Measurements from ENCODE around the gene CTSF. TPM values are rescaled to one million over a fixed set of nuclear protein-coding genes. Genes with fewer than 3 reads are reported as not detected.

The CTSF gene
- total RNA-seq, 1 experiment from 2014 or later, result 0.34 TPM

DNA sequence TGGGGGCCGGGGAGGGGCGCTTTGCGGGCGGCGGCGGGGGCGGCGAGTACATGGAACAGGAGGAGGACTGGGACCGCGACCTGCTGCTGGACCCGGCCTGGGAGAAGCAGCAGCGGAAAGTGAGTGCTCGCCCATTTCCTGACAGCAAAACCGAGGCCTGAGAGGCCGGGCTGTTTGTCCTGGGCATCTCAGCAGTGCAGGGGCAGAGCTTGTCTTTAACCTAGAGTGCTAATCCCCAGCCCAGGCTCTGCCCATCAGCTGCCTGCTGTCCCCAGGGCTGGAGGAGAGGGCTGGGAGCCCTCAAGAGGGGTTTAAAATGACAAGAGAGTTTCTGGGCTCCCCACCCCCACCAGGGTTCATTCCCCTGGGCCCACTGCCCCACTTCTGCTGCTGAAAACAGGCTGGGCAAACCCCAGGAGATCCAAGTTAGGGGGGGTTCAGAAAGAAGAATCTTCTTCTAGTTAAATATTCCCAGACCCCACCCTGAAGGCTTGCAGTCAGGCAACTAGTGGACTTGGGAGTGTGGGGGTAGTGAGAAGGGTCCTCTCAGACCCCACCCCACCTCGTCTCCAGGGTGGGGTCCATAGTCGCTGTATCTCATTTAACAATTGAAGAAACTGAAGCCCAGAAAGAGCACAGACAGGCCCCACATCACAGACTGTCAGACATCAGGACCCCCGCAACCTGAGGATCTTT lies 21.3 kb downstream of the CTSF start:
- POLR2A ChIA-PET, result interaction anchor here (1.0 to 1.6 kb wide), 2 partner anchors 50 to 131 kb away, joined by 3 to 10 read pairs; partner anchors contain the start of gene RBM4B
- H3K36me3 ChIP-seq (ENCODE audit: control insufficient read depth in 1 of 2, insufficient read depth in 2 of 2, low read length in 2 of 2), result no peaks in the 10 kb centered on the region
- H3K4me2 ChIP-seq (ENCODE audit: low read length), result no peak overlapping the region
- DNase-seq (ENCODE audit: low read depth, low spot score) (no peak), ATAC-seq (no peak)
- no peaks in the 10 kb centered on the region for H3K79me2 ChIP-seq (ENCODE audit: insufficient read depth, low read length)
- no peaks in the 10 kb centered on the region for H3K9me3 ChIP-seq (ENCODE audit: control insufficient read depth in 1 of 2, insufficient read depth in 1 of 2, low read depth in 1 of 2, low read length in 2 of 2)
- H3K4me1 ChIP-seq (ENCODE audit: control insufficient read depth in 1 of 2, insufficient read depth in 2 of 2, low read length in 2 of 2), result peaks cover 0 to 12% of the 10 kb centered on the region in 2 experiments; a peak in 2 of 4 replicates
- no peak overlapping the region for H3K27ac ChIP-seq (ENCODE audit: low read depth, low read length)
- intact Hi-C loops (cut with micrococcal nuclease), result no loop called here
- TF ChIP-seq CEBPB (IDR thresholded peaks at IDR 0.05; ENCODE audit: low read depth) (no peak), ZNF274 (IDR thresholded peaks at IDR 0.05; ENCODE audit: low read depth, low read length) (no peak)
- H3K9me2 ChIP-seq (ENCODE audit: insufficient read depth), result no peaks in the 10 kb centered on the region
- no peaks in the 10 kb centered on the region for H4K20me1 ChIP-seq (ENCODE audit: insufficient read depth)
- no peak overlapping the region for H2AFZ ChIP-seq (ENCODE audit: low read depth, low read length, poor library complexity, severe bottlenecking)
- RAD21 ChIA-PET (ENCODE audit: low non-redundant PET in 1 of 2, low total read pairs in 2 of 2, uncharacterized antibody in 2 of 2, unreplicated experiment in 2 of 2), result no interaction called here
- H3K27me3 ChIP-seq (ENCODE audit: insufficient read depth, low read length), result no peaks in the 10 kb centered on the region
- H3K4me3 ChIP-seq (replicated peaks in 1 of 2; ENCODE audit: low read depth in 1 of 2, low read length in 2 of 2), result no peak overlapping the region
- no peak overlapping the region for H3K9ac ChIP-seq (ENCODE audit: low read length)
- CTCF ChIA-PET, result no interaction called here
- BruUV-seq (replicated peaks), result no TSS peak

DNA sequence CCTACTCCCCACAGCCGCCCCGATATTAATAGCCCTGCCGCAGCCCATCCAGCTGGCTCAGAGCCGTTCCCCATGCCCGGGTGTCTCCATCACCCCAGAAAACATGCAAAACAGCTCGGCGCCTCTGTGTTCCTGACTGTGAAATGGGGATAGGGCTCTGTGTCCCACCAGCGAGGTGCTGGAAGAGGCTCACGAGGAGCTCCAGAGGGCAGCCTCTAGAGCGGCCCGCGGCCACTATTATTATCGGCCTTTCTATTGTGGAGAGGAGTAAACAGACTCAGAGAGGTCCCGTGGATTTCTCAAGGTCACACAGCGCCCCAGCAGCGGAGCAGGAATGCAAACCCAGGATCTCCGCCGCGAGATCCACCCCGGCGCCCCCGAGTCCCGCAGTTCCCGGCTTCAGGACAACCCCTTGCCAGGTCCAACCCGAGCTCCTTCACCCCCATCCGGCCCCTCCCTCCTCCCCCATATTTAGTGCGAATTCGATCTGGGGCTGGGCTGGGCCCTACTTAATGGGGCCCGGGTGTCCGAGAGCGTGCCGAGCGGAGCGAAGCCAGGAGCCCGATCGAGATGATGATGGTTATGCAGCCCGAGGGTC lies 21.9 kb downstream of the CTSF start, which contains the start of gene ACTN3:
ACTN3 (plus strand) TSS at position 536 of the 598 bp plus-strand sequence; CDS start at position 571, 35 bp downstream.
- peak within 1 kb of the TSS; percentile 67 for H3K27ac ChIP-seq (ENCODE audit: low read depth, low read length)
- no peaks in the 10 kb centered on the region for H4K20me1 ChIP-seq (ENCODE audit: insufficient read depth)
- ChIA-PET POLR2A (interaction anchor here (0.6 to 1.6 kb wide), 5 partner anchors 11 to 131 kb away, joined by 3 to 10 read pairs (median 4); partner anchors contain the start of genes RBM4 and RBM4B), RAD21 (ENCODE audit: low non-redundant PET in 1 of 2, low total read pairs in 2 of 2, uncharacterized antibody in 2 of 2, unreplicated experiment in 2 of 2) (interaction anchor here in 1 of 2 experiments (1.4 kb wide), 1 partner anchor 132 kb away, joined by 11 read pairs; the partner anchor contains the start of gene RBM4B), CTCF (interaction anchor here (0.7 to 1.1 kb wide), 2 partner anchors 80 to 132 kb away, joined by 3 to 4 read pairs; partner anchors contain the start of gene PELI3)
- no TSS peak for BruUV-seq (replicated peaks)
- H3K4me2 ChIP-seq (ENCODE audit: low read length), result peak within 1 kb of the TSS; percentile 96
- no peaks in the 10 kb centered on the region for H3K9me3 ChIP-seq (ENCODE audit: control insufficient read depth in 1 of 2, insufficient read depth in 1 of 2, low read depth in 1 of 2, low read length in 2 of 2)
- peak within 1 kb of the TSS; percentile 86 for H3K9ac ChIP-seq (ENCODE audit: low read length)
- H2AFZ ChIP-seq (ENCODE audit: low read depth, low read length, poor library complexity, severe bottlenecking), result peak within 1 kb of the TSS; percentile 91
- intact Hi-C loops (cut with micrococcal nuclease), result no loop called here
- no peak for DNase-seq (ENCODE audit: low read depth, low spot score)
- no peaks in the 10 kb centered on the region for H3K36me3 ChIP-seq (ENCODE audit: control insufficient read depth in 1 of 2, insufficient read depth in 2 of 2, low read length in 2 of 2)
- no peaks in the 10 kb centered on the region for H3K79me2 ChIP-seq (ENCODE audit: insufficient read depth, low read length)
- H3K9me2 ChIP-seq (ENCODE audit: insufficient read depth), result no peaks in the 10 kb centered on the region
- H3K4me3 ChIP-seq (replicated peaks in 1 of 2; ENCODE audit: low read depth in 1 of 2, low read length in 2 of 2), result peak within 1 kb of the TSS; percentile 75 to 82
- no peaks in the 10 kb centered on the region for H3K27me3 ChIP-seq (ENCODE audit: insufficient read depth, low read length)
- peak; percentile 4; the same call in 1 of the 2 replicates for ATAC-seq
- H3K4me1 ChIP-seq (ENCODE audit: control insufficient read depth in 1 of 2, insufficient read depth in 2 of 2, low read length in 2 of 2), result peaks cover 0 to 12% of the 10 kb centered on the region in 2 experiments; a peak in 2 of 4 replicates
- TF ChIP-seq EZH2phosphoT487 (IDR thresholded peaks at IDR 0.05; ENCODE audit: borderline replicate concordance) (no peak), POLR2AphosphoS5 (IDR thresholded peaks at IDR 0.05; ENCODE audit: low read depth, low read length) (no peak), CEBPB (IDR thresholded peaks at IDR 0.05; ENCODE audit: low read depth) (no peak), POLR2A (IDR thresholded peaks at IDR 0.05; ENCODE audit: borderline replicate concordance, extremely low read depth, insufficient read depth, insufficient read length) (no peak), SP1 (IDR thresholded peaks at IDR 0.05; ENCODE audit: low read depth) (no peak), FOSL1 (IDR thresholded peaks at IDR 0.05; ENCODE audit: low read depth) (no peak), ZNF274 (IDR thresholded peaks at IDR 0.05; ENCODE audit: low read depth, low read length) (no peak), SIN3A (IDR thresholded peaks at IDR 0.05; ENCODE audit: low read depth) (no peak), SRF (IDR thresholded peaks at IDR 0.05; ENCODE audit: low read depth) (no peak), EGR1 (IDR thresholded peaks at IDR 0.05; ENCODE audit: low read depth) (no peak), RAD21 (IDR thresholded peaks at IDR 0.05; ENCODE audit: low read depth) (no peak), EZH2 (IDR thresholded peaks at IDR 0.05) (no peak)
- TF ChIP-seq, protein P1, sequence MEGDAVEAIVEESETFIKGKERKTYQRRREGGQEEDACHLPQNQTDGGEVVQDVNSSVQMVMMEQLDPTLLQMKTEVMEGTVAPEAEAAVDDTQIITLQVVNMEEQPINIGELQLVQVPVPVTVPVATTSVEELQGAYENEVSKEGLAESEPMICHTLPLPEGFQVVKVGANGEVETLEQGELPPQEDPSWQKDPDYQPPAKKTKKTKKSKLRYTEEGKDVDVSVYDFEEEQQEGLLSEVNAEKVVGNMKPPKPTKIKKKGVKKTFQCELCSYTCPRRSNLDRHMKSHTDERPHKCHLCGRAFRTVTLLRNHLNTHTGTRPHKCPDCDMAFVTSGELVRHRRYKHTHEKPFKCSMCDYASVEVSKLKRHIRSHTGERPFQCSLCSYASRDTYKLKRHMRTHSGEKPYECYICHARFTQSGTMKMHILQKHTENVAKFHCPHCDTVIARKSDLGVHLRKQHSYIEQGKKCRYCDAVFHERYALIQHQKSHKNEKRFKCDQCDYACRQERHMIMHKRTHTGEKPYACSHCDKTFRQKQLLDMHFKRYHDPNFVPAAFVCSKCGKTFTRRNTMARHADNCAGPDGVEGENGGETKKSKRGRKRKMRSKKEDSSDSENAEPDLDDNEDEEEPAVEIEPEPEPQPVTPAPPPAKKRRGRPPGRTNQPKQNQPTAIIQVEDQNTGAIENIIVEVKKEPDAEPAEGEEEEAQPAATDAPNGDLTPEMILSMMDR (IDR thresholded peaks at IDR 0.05 in 2 of 3, conservative IDR thresholded peaks at IDR 0.05 in 1 of 3; ENCODE audit: borderline replicate concordance in 1 of 3, insufficient read depth in 1 of 3, low read depth in 2 of 3, low read length in 2 of 3), result no peak
- TF ChIP-seq, protein P2, sequence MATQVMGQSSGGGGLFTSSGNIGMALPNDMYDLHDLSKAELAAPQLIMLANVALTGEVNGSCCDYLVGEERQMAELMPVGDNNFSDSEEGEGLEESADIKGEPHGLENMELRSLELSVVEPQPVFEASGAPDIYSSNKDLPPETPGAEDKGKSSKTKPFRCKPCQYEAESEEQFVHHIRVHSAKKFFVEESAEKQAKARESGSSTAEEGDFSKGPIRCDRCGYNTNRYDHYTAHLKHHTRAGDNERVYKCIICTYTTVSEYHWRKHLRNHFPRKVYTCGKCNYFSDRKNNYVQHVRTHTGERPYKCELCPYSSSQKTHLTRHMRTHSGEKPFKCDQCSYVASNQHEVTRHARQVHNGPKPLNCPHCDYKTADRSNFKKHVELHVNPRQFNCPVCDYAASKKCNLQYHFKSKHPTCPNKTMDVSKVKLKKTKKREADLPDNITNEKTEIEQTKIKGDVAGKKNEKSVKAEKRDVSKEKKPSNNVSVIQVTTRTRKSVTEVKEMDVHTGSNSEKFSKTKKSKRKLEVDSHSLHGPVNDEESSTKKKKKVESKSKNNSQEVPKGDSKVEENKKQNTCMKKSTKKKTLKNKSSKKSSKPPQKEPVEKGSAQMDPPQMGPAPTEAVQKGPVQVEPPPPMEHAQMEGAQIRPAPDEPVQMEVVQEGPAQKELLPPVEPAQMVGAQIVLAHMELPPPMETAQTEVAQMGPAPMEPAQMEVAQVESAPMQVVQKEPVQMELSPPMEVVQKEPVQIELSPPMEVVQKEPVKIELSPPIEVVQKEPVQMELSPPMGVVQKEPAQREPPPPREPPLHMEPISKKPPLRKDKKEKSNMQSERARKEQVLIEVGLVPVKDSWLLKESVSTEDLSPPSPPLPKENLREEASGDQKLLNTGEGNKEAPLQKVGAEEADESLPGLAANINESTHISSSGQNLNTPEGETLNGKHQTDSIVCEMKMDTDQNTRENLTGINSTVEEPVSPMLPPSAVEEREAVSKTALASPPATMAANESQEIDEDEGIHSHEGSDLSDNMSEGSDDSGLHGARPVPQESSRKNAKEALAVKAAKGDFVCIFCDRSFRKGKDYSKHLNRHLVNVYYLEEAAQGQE (IDR thresholded peaks at IDR 0.05; ENCODE audit: low read depth), result no peak

Measured in HCT116 (cell line).